ENCODE measurements around the gene HEMGN.

Gene HEMGN

DNA sequence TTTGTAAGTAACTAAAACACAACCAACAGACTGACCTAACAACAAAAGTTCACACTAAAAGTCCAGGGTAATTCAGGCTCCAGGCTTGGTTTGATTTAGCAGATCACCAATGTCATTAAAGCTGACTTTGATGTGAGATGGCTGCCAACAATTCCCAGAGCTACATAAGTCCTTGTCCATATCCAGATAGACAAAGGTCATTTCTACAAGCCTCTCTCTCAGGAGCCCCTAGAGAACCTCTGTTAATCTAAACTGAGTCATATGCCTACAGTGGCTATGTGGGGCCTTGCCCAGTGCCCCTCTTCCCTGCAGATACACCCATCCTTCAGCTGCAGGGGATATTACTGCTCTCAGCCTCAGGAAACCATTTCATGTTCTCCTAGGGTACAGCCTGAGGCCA is 26.9 kb upstream of the HEMGN start:
- H3K79me2 ChIP-seq (ENCODE audit: insufficient read depth, low read length) = no peaks in the 10 kb centered on the region
- H3F3A ChIP-seq (ENCODE audit: insufficient read depth) = no peaks in the 10 kb centered on the region
- no peak overlapping the region for H3K4me2 ChIP-seq (ENCODE audit: low read depth, low read length, poor library complexity, severe bottlenecking)
- no peaks in the 10 kb centered on the region for H3K36me3 ChIP-seq (ENCODE audit: low read length)
- H3K4me3 ChIP-seq (ENCODE audit: insufficient read depth, low read length, poor library complexity, severe bottlenecking) = no peak overlapping the region
- H2AFZ ChIP-seq (ENCODE audit: low read depth, low read length, severe bottlenecking) = no peak overlapping the region
- H3K27ac ChIP-seq (ENCODE audit: low read depth, low read length) = no peak overlapping the region
- TF ChIP-seq EZH2phosphoT487 (conservative IDR thresholded peaks at IDR 0.05; ENCODE audit: low read length) = no peak
- TF ChIP-seq, protein P1, sequence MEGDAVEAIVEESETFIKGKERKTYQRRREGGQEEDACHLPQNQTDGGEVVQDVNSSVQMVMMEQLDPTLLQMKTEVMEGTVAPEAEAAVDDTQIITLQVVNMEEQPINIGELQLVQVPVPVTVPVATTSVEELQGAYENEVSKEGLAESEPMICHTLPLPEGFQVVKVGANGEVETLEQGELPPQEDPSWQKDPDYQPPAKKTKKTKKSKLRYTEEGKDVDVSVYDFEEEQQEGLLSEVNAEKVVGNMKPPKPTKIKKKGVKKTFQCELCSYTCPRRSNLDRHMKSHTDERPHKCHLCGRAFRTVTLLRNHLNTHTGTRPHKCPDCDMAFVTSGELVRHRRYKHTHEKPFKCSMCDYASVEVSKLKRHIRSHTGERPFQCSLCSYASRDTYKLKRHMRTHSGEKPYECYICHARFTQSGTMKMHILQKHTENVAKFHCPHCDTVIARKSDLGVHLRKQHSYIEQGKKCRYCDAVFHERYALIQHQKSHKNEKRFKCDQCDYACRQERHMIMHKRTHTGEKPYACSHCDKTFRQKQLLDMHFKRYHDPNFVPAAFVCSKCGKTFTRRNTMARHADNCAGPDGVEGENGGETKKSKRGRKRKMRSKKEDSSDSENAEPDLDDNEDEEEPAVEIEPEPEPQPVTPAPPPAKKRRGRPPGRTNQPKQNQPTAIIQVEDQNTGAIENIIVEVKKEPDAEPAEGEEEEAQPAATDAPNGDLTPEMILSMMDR (IDR thresholded peaks at IDR 0.05; ENCODE audit: insufficient read depth, low read length, poor library complexity, severe bottlenecking) = no peak
- H3K9me3 ChIP-seq (ENCODE audit: insufficient read depth, low read length) = no peaks in the 10 kb centered on the region
- no peaks in the 10 kb centered on the region for H3K27me3 ChIP-seq (ENCODE audit: low read length)
- no peak overlapping the region for H3K9ac ChIP-seq (ENCODE audit: low read length)
- H3K9me2 ChIP-seq (replicated peaks; ENCODE audit: insufficient read depth, low read length) = no peaks in the 10 kb centered on the region
- H4K20me1 ChIP-seq (ENCODE audit: low read depth, low read length) = no peaks in the 10 kb centered on the region

DNA sequence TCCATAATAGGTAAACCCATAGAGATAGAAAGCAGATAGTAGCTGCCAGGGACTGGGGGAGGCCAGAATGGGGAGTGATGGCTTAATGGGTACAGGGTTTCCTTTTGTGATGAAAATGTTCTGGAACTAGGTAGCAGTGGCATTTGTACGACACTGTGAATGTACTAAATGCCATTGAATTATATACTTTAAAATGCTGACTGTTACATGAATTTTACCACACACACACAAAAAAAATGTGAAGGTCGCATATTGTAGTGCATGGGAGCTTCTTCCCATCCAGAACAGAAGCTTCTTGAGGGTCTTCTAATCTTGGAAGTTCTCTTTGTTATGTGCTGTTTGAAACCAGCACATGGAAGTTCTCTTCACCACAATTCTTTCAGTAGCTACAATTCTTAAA is 25.3 kb upstream of the HEMGN start:
- Histone ChIP-seq H3K4me2 (ENCODE audit: low read depth, low read length, poor library complexity, severe bottlenecking) (no peak overlapping the region), H3K9ac (ENCODE audit: low read length) (no peak overlapping the region), H3K9me3 (ENCODE audit: insufficient read depth, low read length) (no peaks in the 10 kb centered on the region), H3K36me3 (ENCODE audit: low read length) (no peaks in the 10 kb centered on the region), H3K4me3 (ENCODE audit: insufficient read depth, low read length, poor library complexity, severe bottlenecking) (no peak overlapping the region), H3K79me2 (ENCODE audit: insufficient read depth, low read length) (no peaks in the 10 kb centered on the region), H2AFZ (ENCODE audit: low read depth, low read length, severe bottlenecking) (no peak overlapping the region), H3K9me2 (replicated peaks; ENCODE audit: insufficient read depth, low read length) (no peaks in the 10 kb centered on the region), H3F3A (ENCODE audit: insufficient read depth) (no peaks in the 10 kb centered on the region), H4K20me1 (ENCODE audit: low read depth, low read length) (no peaks in the 10 kb centered on the region), H3K27me3 (ENCODE audit: low read length) (no peaks in the 10 kb centered on the region), H3K27ac (ENCODE audit: low read depth, low read length) (no peak overlapping the region)
- TF ChIP-seq, protein P1 (IDR thresholded peaks at IDR 0.05; ENCODE audit: insufficient read depth, low read length, poor library complexity, severe bottlenecking) = no peak
- TF ChIP-seq EZH2phosphoT487 (conservative IDR thresholded peaks at IDR 0.05; ENCODE audit: low read length) = no peak

DNA sequence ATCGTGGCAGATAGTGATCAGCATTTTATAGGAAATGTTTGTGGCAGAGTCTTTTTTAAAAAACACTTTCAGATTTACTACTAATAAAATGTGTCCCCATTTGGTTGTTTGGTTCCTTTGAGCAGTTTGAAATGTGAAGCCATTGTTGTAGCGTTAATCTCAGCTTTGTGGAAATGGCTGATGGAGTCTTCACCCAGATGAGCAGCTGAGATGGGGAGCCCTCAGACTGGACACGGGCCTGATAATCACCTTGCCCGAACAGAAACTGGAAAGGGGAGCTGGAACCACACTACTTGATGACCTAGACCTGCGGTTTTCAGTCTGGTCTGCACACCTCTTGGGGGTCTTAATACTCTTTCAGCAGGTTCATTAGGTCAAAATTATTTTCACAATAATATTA is 24.6 kb upstream of the HEMGN start:
- no peaks in the 10 kb centered on the region for H3F3A ChIP-seq (ENCODE audit: insufficient read depth)
- no peaks in the 10 kb centered on the region for H3K36me3 ChIP-seq (ENCODE audit: low read length)
- no peaks in the 10 kb centered on the region for H4K20me1 ChIP-seq (ENCODE audit: low read depth, low read length)
- no peak overlapping the region for H2AFZ ChIP-seq (ENCODE audit: low read depth, low read length, severe bottlenecking)
- no peaks in the 10 kb centered on the region for H3K27me3 ChIP-seq (ENCODE audit: low read length)
- TF ChIP-seq, protein P1 (IDR thresholded peaks at IDR 0.05; ENCODE audit: insufficient read depth, low read length, poor library complexity, severe bottlenecking) = no peak
- no peak for TF ChIP-seq EZH2phosphoT487 (conservative IDR thresholded peaks at IDR 0.05; ENCODE audit: low read length)
- H3K4me3 ChIP-seq (ENCODE audit: insufficient read depth, low read length, poor library complexity, severe bottlenecking) = no peak overlapping the region
- H3K4me2 ChIP-seq (ENCODE audit: low read depth, low read length, poor library complexity, severe bottlenecking) = no peak overlapping the region
- no peaks in the 10 kb centered on the region for H3K79me2 ChIP-seq (ENCODE audit: insufficient read depth, low read length)
- H3K9me2 ChIP-seq (replicated peaks; ENCODE audit: insufficient read depth, low read length) = no peaks in the 10 kb centered on the region
- H3K9me3 ChIP-seq (ENCODE audit: insufficient read depth, low read length) = no peaks in the 10 kb centered on the region
- no peak overlapping the region for H3K9ac ChIP-seq (ENCODE audit: low read length)
- H3K27ac ChIP-seq (ENCODE audit: low read depth, low read length) = no peak overlapping the region

Measured in SU-DHL-6 (cell line).